Measurements from ENCODE around the gene RGS2. TPM values are rescaled to one million over a fixed set of nuclear protein-coding genes. Genes with fewer than 3 reads are reported as not detected.
A peak's percentile ranks its signal among the peaks of the same experiment; 100 is the strongest.

RGS2 gene
- total RNA-seq, 1 experiment from 2014 or later, result 4.7 TPM

- Histone ChIP-seq H3K36me3 (no peaks in the 10 kb centered on the region), H3K27me3 (replicated peaks) (no peaks in the 10 kb centered on the region), H3K27ac (no peak overlapping the region), H3K4me3 (no peak overlapping the region), H3K4me1 (replicated peaks) (peaks cover 3% of the 10 kb centered on the region; the same call in 1 of the 2 replicates), H3K9me3 (replicated peaks) (no peaks in the 10 kb centered on the region)
- DNase-seq (ENCODE audit: low read depth in 1 of 2, low spot score in 2 of 2), result peak in 1 of 2 experiments; percentile 4
These were observed 18.1 kb downstream of the RGS2 start for GRCh38 chr1:192826791-192827546.

DNA sequence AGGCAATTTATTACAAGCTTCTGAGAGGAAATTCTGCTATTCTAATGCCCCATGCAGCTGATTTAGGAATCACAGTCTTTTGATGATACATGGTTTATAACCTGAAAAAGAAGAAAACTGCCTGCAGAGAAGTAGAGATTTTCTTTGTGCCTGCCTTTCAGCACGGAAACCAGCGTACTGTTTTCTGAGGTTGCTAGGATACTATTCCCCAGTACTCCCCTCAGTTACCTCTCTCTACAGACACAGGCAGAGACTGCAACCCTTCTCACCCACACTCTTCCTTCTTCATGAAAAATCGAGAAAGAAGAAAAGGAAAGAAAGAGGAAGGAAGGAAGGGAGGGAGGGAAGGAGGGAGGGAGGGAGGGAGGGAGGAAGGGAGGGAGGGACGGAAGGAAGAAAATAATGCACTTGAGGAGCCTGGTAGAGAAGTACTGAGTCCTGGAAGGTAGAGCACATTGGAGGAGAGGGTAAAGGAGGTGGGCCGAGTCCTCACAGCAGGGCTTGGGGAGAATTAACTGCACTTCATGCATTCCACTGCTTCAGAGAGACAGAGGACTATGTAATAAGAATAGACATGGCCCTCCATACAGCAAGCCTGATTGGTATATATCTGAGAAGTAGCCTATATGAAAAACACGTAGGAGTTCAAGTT is 21.9 kb downstream of the RGS2 start:
- Histone ChIP-seq H3K27ac (no peak overlapping the region), H3K4me3 (no peak overlapping the region), H3K27me3 (replicated peaks) (no peaks in the 10 kb centered on the region; the same call in 1 of the 2 replicates), H3K36me3 (no peaks in the 10 kb centered on the region), H3K4me1 (replicated peaks) (peaks cover 3% of the 10 kb centered on the region; the same call in 1 of the 2 replicates), H3K9me3 (replicated peaks) (no peaks in the 10 kb centered on the region)
- no peak for DNase-seq (ENCODE audit: low read depth in 1 of 2, low spot score in 2 of 2)

DNA sequence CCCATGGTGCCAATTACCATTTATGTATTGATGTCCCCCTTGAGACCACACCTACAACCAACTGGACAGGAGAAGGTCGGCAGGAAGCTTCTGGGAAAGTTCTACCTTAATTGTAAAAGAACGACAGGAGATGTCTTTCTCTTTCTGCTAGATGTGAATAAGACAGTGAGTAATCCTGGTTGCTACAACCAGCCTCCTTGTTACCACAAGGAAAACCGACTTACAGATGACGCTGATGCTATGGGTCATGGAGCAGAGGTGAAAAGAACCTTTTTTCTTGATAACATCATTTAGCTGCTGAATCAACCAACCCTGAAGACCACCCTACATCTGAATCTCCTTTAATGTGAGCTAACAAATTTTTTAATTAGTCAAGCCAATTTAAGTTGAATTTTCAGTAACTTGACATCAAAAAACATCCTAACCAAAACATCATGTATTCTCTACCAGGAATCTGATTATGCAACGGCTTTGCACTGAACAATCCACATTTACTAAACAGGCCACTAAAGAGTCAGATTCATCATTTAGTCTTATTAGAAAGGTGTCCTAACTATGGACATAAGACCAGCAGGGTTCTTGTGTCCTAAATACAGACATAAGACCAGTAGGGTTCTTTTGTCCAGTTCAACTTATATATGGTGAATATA is 23.0 kb downstream of the RGS2 start:
- H3K27ac ChIP-seq, result no peak overlapping the region
- H3K4me1 ChIP-seq (replicated peaks), result peaks cover 2% of the 10 kb centered on the region; the same call in 1 of the 2 replicates
- H3K9me3 ChIP-seq (replicated peaks), result no peaks in the 10 kb centered on the region
- H3K27me3 ChIP-seq (replicated peaks), result no peaks in the 10 kb centered on the region; the same call in 1 of the 2 replicates
- DNase-seq (ENCODE audit: low read depth in 1 of 2, low spot score in 2 of 2), result no peak
- no peaks in the 10 kb centered on the region for H3K36me3 ChIP-seq
- no peak overlapping the region for H3K4me3 ChIP-seq

DNA sequence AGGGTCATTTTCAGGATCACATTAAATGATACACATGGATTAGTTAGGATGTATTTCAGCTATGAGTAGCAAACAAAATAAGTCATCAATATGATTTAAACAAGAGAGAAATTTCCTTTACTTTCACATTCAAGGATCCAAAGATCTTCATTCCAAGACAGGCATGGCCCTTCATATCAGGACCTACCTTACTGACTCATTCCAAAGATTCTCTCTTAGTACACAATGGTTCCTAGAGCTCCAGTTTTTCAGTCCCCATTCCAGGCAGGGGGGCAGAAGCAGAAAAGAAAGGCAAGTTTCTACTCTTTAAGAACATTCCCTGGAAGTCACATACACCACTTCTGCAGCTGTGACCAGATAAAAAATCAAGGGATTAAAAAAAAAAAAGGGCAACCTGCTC is 23.7 kb downstream of the RGS2 start:
- Histone ChIP-seq H3K4me3 (no peak overlapping the region), H3K9me3 (replicated peaks) (no peaks in the 10 kb centered on the region), H3K36me3 (no peaks in the 10 kb centered on the region), H3K27me3 (replicated peaks) (no peaks in the 10 kb centered on the region; the same call in 1 of the 2 replicates), H3K27ac (no peak overlapping the region), H3K4me1 (replicated peaks) (no peaks in the 10 kb centered on the region)
- DNase-seq (ENCODE audit: low read depth in 1 of 2, low spot score in 2 of 2), result no peak

GRCh38 chr1:192835116-192835515 is 26.3 kb downstream of the RGS2 start:
- Histone ChIP-seq H3K36me3 (no peaks in the 10 kb centered on the region), H3K4me1 (replicated peaks) (no peaks in the 10 kb centered on the region), H3K27me3 (replicated peaks) (no peaks in the 10 kb centered on the region; the same call in 1 of the 2 replicates), H3K27ac (no peak overlapping the region), H3K4me3 (no peak overlapping the region), H3K9me3 (replicated peaks) (no peaks in the 10 kb centered on the region)
- DNase-seq (ENCODE audit: low read depth in 1 of 2, low spot score in 2 of 2), result no peak

GRCh38 chr1:192839162-192840066 is 30.6 kb downstream of the RGS2 start:
- no peak overlapping the region for H3K4me3 ChIP-seq
- H3K27ac ChIP-seq, result no peak overlapping the region
- H3K36me3 ChIP-seq, result no peaks in the 10 kb centered on the region
- H3K27me3 ChIP-seq (replicated peaks), result peaks cover 8% of the 10 kb centered on the region
- DNase-seq (ENCODE audit: low read depth in 1 of 2, low spot score in 2 of 2), result no peak
- H3K4me1 ChIP-seq (replicated peaks), result no peaks in the 10 kb centered on the region
- H3K9me3 ChIP-seq (replicated peaks), result no peaks in the 10 kb centered on the region

- peaks cover 8% of the 10 kb centered on the region; the same call in 1 of the 2 replicates for H3K27me3 ChIP-seq (replicated peaks)
- H3K4me1 ChIP-seq (replicated peaks), result no peaks in the 10 kb centered on the region
- no peak for DNase-seq (ENCODE audit: low read depth in 1 of 2, low spot score in 2 of 2)
- no peaks in the 10 kb centered on the region for H3K9me3 ChIP-seq (replicated peaks)
- H3K36me3 ChIP-seq, result no peaks in the 10 kb centered on the region
- H3K27ac ChIP-seq, result no peak overlapping the region
- no peak overlapping the region for H3K4me3 ChIP-seq
These were observed 35.5 kb downstream of the RGS2 start for GRCh38 chr1:192844360-192844759.

GRCh38 chr1:192846950-192847349 is 38.1 kb downstream of the RGS2 start:
- Histone ChIP-seq H3K4me3 (no peak overlapping the region), H3K36me3 (no peaks in the 10 kb centered on the region), H3K27ac (no peak overlapping the region), H3K27me3 (replicated peaks) (peaks cover 8% of the 10 kb centered on the region; the same call in 1 of the 2 replicates), H3K9me3 (replicated peaks) (no peaks in the 10 kb centered on the region), H3K4me1 (replicated peaks) (no peaks in the 10 kb centered on the region)
- DNase-seq (ENCODE audit: low read depth in 1 of 2, low spot score in 2 of 2), result no peak

DNA sequence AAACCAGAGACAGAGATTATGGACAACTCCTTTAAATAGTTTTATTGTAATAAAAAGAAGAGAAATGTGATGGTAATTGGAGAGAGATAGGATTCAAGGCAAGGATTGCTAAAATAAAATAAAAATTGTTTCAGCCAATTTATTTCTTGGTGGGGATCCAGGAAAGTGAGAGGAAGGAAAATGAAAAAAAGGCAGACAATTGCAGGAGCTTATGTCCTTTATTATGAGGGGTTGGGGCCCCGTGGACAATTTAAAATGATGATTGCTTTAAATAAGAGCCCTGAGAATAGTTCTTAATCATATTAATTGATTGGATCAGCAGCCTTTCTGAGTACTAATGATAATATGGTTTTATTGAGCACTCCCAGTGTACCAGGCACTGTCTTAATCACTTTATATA is 40.2 kb downstream of the RGS2 start:
- H3K36me3 ChIP-seq, result no peaks in the 10 kb centered on the region
- no peak for DNase-seq (ENCODE audit: low read depth in 1 of 2, low spot score in 2 of 2)
- H3K4me3 ChIP-seq, result no peak overlapping the region
- no peaks in the 10 kb centered on the region for H3K4me1 ChIP-seq (replicated peaks)
- H3K9me3 ChIP-seq (replicated peaks), result no peaks in the 10 kb centered on the region
- no peaks in the 10 kb centered on the region for H3K27me3 ChIP-seq (replicated peaks)
- no peak overlapping the region for H3K27ac ChIP-seq

GRCh38 chr1:192849442-192849841 is 40.6 kb downstream of the RGS2 start:
- Histone ChIP-seq H3K27me3 (replicated peaks) (no peaks in the 10 kb centered on the region), H3K4me1 (replicated peaks) (no peaks in the 10 kb centered on the region), H3K36me3 (no peaks in the 10 kb centered on the region), H3K4me3 (no peak overlapping the region), H3K9me3 (replicated peaks) (no peaks in the 10 kb centered on the region), H3K27ac (no peak overlapping the region)
- DNase-seq (ENCODE audit: low read depth in 1 of 2, low spot score in 2 of 2), result no peak

- no peaks in the 10 kb centered on the region for H3K27me3 ChIP-seq (replicated peaks)
- H3K9me3 ChIP-seq (replicated peaks), result no peaks in the 10 kb centered on the region
- no peak overlapping the region for H3K27ac ChIP-seq
- no peak for DNase-seq (ENCODE audit: low read depth in 1 of 2, low spot score in 2 of 2)
- H3K4me1 ChIP-seq (replicated peaks), result no peaks in the 10 kb centered on the region
- H3K36me3 ChIP-seq, result no peaks in the 10 kb centered on the region
- no peak overlapping the region for H3K4me3 ChIP-seq
These were observed 43.4 kb downstream of the RGS2 start for GRCh38 chr1:192852001-192852947.

GRCh38 chr1:192858456-192858855 is 49.6 kb downstream of the RGS2 start:
- no peaks in the 10 kb centered on the region for H3K36me3 ChIP-seq
- no peak overlapping the region for H3K4me3 ChIP-seq
- no peaks in the 10 kb centered on the region for H3K9me3 ChIP-seq (replicated peaks)
- DNase-seq (ENCODE audit: low read depth in 1 of 2, low spot score in 2 of 2), result no peak
- H3K27ac ChIP-seq, result no peak overlapping the region
- no peaks in the 10 kb centered on the region for H3K4me1 ChIP-seq (replicated peaks)
- H3K27me3 ChIP-seq (replicated peaks), result no peaks in the 10 kb centered on the region

Measured in SJSA1 (cell line).